ENCODE data around the gene CCDC160. TPM values are rescaled to one million over a fixed set of nuclear protein-coding genes. Genes with fewer than 3 reads are reported as not detected.

The CCDC160 gene
- total and polyA plus RNA-seq, 2 experiments from 2014 or later, result 0.47 to 1.9 TPM

DNA sequence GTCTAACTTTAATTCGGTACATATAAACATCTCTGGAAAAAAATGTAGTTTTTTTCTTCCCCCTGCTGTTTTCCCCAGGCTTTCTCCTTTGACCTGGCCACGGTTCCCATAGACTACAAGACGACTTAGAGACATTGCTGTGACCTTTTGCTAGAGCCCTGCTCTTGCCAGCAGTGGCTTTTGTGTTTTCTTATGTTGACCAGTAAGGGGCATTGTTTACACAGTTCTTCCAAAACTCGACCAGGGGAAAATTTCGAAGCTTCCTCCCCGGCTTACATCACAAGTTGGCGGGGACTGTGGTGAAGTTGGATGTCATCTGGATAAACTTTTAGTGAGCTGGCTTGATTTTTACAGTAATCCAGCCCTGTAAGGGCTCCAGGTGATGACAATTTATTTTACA lies 9.3 kb downstream of the CCDC160 start:
- Histone ChIP-seq H3K27me3 (no peaks in the 10 kb centered on the region), H3K27ac (no peak overlapping the region), H3K9me3 (ENCODE audit: low read depth) (no peaks in the 10 kb centered on the region), H4K20me1 (ENCODE audit: insufficient read depth, poor library complexity, severe bottlenecking) (no peaks in the 10 kb centered on the region), H2AFZ (no peak overlapping the region), H3K9me2 (replicated peaks; ENCODE audit: insufficient read depth) (no peaks in the 10 kb centered on the region), H3K4me3 (no peak overlapping the region), H3K79me2 (no peaks in the 10 kb centered on the region), H3K4me1 (ENCODE audit: insufficient read depth) (no peaks in the 10 kb centered on the region), H3K4me2 (no peak overlapping the region), H3K36me3 (replicated peaks; ENCODE audit: insufficient read depth, low read depth) (no peaks in the 10 kb centered on the region)
- 52% methylated on average over 7 of the region's 7 CpGs for WGBS (ENCODE audit: low lambda C conversion rate, missing lambda C conversion rate)
- no peak for DNase-seq (ENCODE audit: low spot score)
- TF ChIP-seq EZH2phosphoT487 (IDR thresholded peaks at IDR 0.05; ENCODE audit: low read depth, severe bottlenecking, unreplicated experiment) (no peak), EZH2 (IDR thresholded peaks at IDR 0.05; ENCODE audit: borderline replicate concordance) (no peak)
- TF ChIP-seq, protein P1, sequence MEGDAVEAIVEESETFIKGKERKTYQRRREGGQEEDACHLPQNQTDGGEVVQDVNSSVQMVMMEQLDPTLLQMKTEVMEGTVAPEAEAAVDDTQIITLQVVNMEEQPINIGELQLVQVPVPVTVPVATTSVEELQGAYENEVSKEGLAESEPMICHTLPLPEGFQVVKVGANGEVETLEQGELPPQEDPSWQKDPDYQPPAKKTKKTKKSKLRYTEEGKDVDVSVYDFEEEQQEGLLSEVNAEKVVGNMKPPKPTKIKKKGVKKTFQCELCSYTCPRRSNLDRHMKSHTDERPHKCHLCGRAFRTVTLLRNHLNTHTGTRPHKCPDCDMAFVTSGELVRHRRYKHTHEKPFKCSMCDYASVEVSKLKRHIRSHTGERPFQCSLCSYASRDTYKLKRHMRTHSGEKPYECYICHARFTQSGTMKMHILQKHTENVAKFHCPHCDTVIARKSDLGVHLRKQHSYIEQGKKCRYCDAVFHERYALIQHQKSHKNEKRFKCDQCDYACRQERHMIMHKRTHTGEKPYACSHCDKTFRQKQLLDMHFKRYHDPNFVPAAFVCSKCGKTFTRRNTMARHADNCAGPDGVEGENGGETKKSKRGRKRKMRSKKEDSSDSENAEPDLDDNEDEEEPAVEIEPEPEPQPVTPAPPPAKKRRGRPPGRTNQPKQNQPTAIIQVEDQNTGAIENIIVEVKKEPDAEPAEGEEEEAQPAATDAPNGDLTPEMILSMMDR (IDR thresholded peaks at IDR 0.05; ENCODE audit: poor library complexity), result no peak

DNA sequence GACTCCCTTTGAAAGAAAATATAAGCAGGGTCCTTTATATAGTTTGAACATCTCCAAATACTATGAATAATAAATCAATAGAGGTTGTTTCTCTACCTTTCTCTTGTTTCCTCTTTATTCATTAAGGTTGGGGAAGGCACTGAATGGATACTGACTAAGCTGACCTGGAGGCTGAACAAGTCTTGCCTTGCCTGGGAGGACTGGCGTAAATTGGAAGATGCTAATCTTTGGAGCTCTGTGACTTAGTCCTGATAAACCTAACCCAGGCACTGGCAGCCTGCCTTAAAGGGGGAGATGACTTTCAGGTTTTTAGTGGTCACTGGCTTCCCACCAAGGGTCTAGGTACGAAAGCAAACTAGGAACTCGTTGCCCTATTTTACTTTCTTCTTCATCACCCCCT lies 10.5 kb downstream of the CCDC160 start:
- no peak overlapping the region for H3K4me3 ChIP-seq
- no peak overlapping the region for H2AFZ ChIP-seq
- no peaks in the 10 kb centered on the region for H3K79me2 ChIP-seq
- H3K36me3 ChIP-seq (replicated peaks; ENCODE audit: insufficient read depth, low read depth), result no peaks in the 10 kb centered on the region
- H3K27me3 ChIP-seq, result no peaks in the 10 kb centered on the region
- TF ChIP-seq EZH2 (IDR thresholded peaks at IDR 0.05; ENCODE audit: borderline replicate concordance), result no peak
- TF ChIP-seq, protein P1 (IDR thresholded peaks at IDR 0.05; ENCODE audit: poor library complexity), result no peak
- TF ChIP-seq EZH2phosphoT487 (IDR thresholded peaks at IDR 0.05; ENCODE audit: low read depth, severe bottlenecking, unreplicated experiment), result no peak
- no peak overlapping the region for H3K27ac ChIP-seq
- WGBS (ENCODE audit: low lambda C conversion rate, missing lambda C conversion rate), result 62% methylated on average over 3 of the region's 3 CpGs
- H4K20me1 ChIP-seq (ENCODE audit: insufficient read depth, poor library complexity, severe bottlenecking), result no peaks in the 10 kb centered on the region
- no peak for DNase-seq (ENCODE audit: low spot score)
- no peak overlapping the region for H3K4me2 ChIP-seq
- H3K9me2 ChIP-seq (replicated peaks; ENCODE audit: insufficient read depth), result no peaks in the 10 kb centered on the region
- H3K9me3 ChIP-seq (ENCODE audit: low read depth), result no peaks in the 10 kb centered on the region
- no peaks in the 10 kb centered on the region for H3K4me1 ChIP-seq (ENCODE audit: insufficient read depth)

DNA sequence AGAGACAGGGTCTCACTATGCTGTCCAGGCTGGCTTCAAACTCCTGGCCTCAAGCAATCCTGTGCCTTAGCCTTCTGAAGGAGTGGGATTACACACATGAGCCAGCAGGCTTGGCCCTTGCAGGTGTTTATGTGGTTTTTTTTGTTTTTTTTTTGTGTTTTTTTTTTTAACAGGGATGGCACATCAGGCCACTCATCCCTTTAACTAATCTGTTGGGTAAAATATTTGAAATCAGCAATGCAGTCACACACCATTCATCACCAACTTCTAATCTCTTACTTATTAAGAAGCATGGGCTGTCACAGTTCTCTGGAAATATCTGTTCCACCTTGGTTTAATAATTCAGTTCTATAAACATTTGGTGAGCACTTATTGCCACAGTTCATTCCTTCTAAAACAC lies 12.3 kb downstream of the CCDC160 start:
- TF ChIP-seq EZH2phosphoT487 (IDR thresholded peaks at IDR 0.05; ENCODE audit: low read depth, severe bottlenecking, unreplicated experiment) (no peak), EZH2 (IDR thresholded peaks at IDR 0.05; ENCODE audit: borderline replicate concordance) (no peak)
- TF ChIP-seq, protein P1 (IDR thresholded peaks at IDR 0.05; ENCODE audit: poor library complexity), result no peak
- Histone ChIP-seq H3K27ac (no peak overlapping the region), H3K9me3 (ENCODE audit: low read depth) (no peaks in the 10 kb centered on the region), H3K27me3 (no peaks in the 10 kb centered on the region), H3K36me3 (replicated peaks; ENCODE audit: insufficient read depth, low read depth) (no peaks in the 10 kb centered on the region), H3K4me1 (ENCODE audit: insufficient read depth) (no peaks in the 10 kb centered on the region), H2AFZ (no peak overlapping the region), H4K20me1 (ENCODE audit: insufficient read depth, poor library complexity, severe bottlenecking) (no peaks in the 10 kb centered on the region), H3K9me2 (replicated peaks; ENCODE audit: insufficient read depth) (no peaks in the 10 kb centered on the region), H3K4me2 (no peak overlapping the region), H3K4me3 (no peak overlapping the region), H3K79me2 (no peaks in the 10 kb centered on the region)
- DNase-seq (ENCODE audit: low spot score), result no peak

DNA sequence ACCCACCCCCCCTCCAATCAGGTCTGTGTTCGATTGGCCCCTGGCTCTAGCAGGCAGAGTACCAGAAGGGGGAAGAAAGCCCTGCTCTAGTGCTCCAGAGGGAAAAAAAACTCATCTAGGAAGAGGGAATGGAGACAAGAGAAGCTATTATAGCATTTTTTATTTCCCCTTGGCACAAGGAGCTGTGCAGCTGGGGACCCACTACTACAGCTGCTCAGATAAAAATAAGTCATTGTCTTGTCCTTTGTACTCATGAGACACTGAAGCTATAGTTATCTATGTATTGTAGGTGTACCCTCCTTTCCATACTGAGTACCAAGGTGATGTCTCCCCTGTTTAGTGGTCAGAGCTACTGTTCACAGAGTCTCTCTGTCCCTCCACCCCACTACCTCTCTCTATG lies 14.3 kb downstream of the CCDC160 start:
- no peak overlapping the region for H3K27ac ChIP-seq
- no peaks in the 10 kb centered on the region for H3K27me3 ChIP-seq
- H2AFZ ChIP-seq, result no peak overlapping the region
- no peaks in the 10 kb centered on the region for H3K4me1 ChIP-seq (ENCODE audit: insufficient read depth)
- no peaks in the 10 kb centered on the region for H3K9me2 ChIP-seq (replicated peaks; ENCODE audit: insufficient read depth)
- TF ChIP-seq EZH2phosphoT487 (IDR thresholded peaks at IDR 0.05; ENCODE audit: low read depth, severe bottlenecking, unreplicated experiment), result no peak
- no peak for TF ChIP-seq EZH2 (IDR thresholded peaks at IDR 0.05; ENCODE audit: borderline replicate concordance)
- TF ChIP-seq, protein P1 (IDR thresholded peaks at IDR 0.05; ENCODE audit: poor library complexity), result no peak
- no peaks in the 10 kb centered on the region for H3K9me3 ChIP-seq (ENCODE audit: low read depth)
- WGBS (ENCODE audit: low lambda C conversion rate, missing lambda C conversion rate), result 55% methylated on average over 1 of the region's 1 CpG
- no peak for DNase-seq (ENCODE audit: low spot score)
- no peaks in the 10 kb centered on the region for H4K20me1 ChIP-seq (ENCODE audit: insufficient read depth, poor library complexity, severe bottlenecking)
- H3K4me3 ChIP-seq, result no peak overlapping the region
- H3K79me2 ChIP-seq, result no peaks in the 10 kb centered on the region
- no peaks in the 10 kb centered on the region for H3K36me3 ChIP-seq (replicated peaks; ENCODE audit: insufficient read depth, low read depth)
- H3K4me2 ChIP-seq, result no peak overlapping the region
